ENCODE measurements around the gene A1BG.

A1BG gene

GRCh38 chr19:58362272-58362994 is 9.1 kb upstream of the A1BG start, which contains the start of gene ZNF497:
ZNF497 (minus strand) TSS chr19:58362751; CDS start chr19:58357635, 5,116 bp downstream.
- Histone ChIP-seq H3K36me3 (ENCODE audit: insufficient read depth, low read length) (no peaks in the 10 kb centered on the region), H3K4me1 (ENCODE audit: insufficient read depth, low read length, poor library complexity, severe bottlenecking) (peaks cover 17% of the 10 kb centered on the region), H3F3A (ENCODE audit: low read depth) (no peaks in the 10 kb centered on the region), H3K27me3 (ENCODE audit: insufficient read depth, low read length, poor library complexity, severe bottlenecking) (no peaks in the 10 kb centered on the region), H3K4me3 (ENCODE audit: low read length, poor library complexity, severe bottlenecking) (peak within 1 kb of the TSS; percentile 89), H3K79me2 (ENCODE audit: insufficient read depth, low read length) (no peaks in the 10 kb centered on the region), H2AFZ (ENCODE audit: low read length) (peak within 1 kb of the TSS; percentile 96), H4K20me1 (ENCODE audit: insufficient read depth, low read length, poor library complexity, severe bottlenecking) (no peaks in the 10 kb centered on the region), H3K4me2 (ENCODE audit: low read depth, low read length, poor library complexity, severe bottlenecking) (peak within 1 kb of the TSS; percentile 80), H3K9ac (ENCODE audit: low read depth, low read length, poor library complexity, severe bottlenecking) (peak within 1 kb of the TSS; percentile 96), H3K9me3 (ENCODE audit: insufficient read depth, low read depth, low read length) (no peaks in the 10 kb centered on the region), H3K9me2 (replicated peaks; ENCODE audit: low read depth, low read length) (no peaks in the 10 kb centered on the region)
- TF ChIP-seq EZH2phosphoT487 (IDR thresholded peaks at IDR 0.05; ENCODE audit: borderline replicate concordance): no peak
- no peak for TF ChIP-seq CTCF (conservative IDR thresholded peaks at IDR 0.05; ENCODE audit: low read length)

DNA sequence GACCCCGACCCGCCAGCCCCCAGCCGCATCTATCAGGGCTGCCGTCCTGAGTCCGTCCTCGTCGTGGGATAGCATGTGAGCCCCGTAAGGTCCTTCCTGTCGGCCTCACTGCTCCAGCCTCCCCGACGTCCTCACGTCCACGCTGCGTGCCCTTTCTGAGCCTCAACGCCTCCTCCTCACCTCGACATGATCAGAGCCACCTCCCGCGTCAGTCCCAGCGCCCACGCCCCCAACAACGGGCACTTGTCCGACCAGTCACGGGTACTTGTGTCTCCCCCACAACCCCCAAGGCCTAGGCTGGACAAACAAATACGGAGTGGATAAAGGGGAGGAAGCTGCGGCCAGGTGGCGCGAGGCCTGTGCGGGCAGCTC is 8.6 kb upstream of the A1BG start:
- Histone ChIP-seq H4K20me1 (ENCODE audit: insufficient read depth, low read length, poor library complexity, severe bottlenecking) (no peaks in the 10 kb centered on the region), H3K9me2 (replicated peaks; ENCODE audit: low read depth, low read length) (no peaks in the 10 kb centered on the region), H3K27me3 (ENCODE audit: insufficient read depth, low read length, poor library complexity, severe bottlenecking) (no peaks in the 10 kb centered on the region), H2AFZ (ENCODE audit: low read length) (peak overlapping the region; percentile 96), H3K4me3 (ENCODE audit: low read length, poor library complexity, severe bottlenecking) (peak overlapping the region; percentile 89), H3K36me3 (ENCODE audit: insufficient read depth, low read length) (no peaks in the 10 kb centered on the region), H3F3A (ENCODE audit: low read depth) (no peaks in the 10 kb centered on the region), H3K79me2 (ENCODE audit: insufficient read depth, low read length) (no peaks in the 10 kb centered on the region), H3K4me1 (ENCODE audit: insufficient read depth, low read length, poor library complexity, severe bottlenecking) (peaks cover 17% of the 10 kb centered on the region), H3K9ac (ENCODE audit: low read depth, low read length, poor library complexity, severe bottlenecking) (peak overlapping the region; percentile 96), H3K9me3 (ENCODE audit: insufficient read depth, low read depth, low read length) (no peaks in the 10 kb centered on the region), H3K4me2 (ENCODE audit: low read depth, low read length, poor library complexity, severe bottlenecking) (peak overlapping the region; percentile 80)
- TF ChIP-seq EZH2phosphoT487 (IDR thresholded peaks at IDR 0.05; ENCODE audit: borderline replicate concordance): no peak
- no peak for TF ChIP-seq CTCF (conservative IDR thresholded peaks at IDR 0.05; ENCODE audit: low read length)

GRCh38 chr19:58357481-58358145 is 4.3 kb upstream of the A1BG start:
- Histone ChIP-seq H3K79me2 (ENCODE audit: insufficient read depth, low read length) (no peaks in the 10 kb centered on the region), H3K4me2 (ENCODE audit: low read depth, low read length, poor library complexity, severe bottlenecking) (no peak overlapping the region), H3K4me1 (ENCODE audit: insufficient read depth, low read length, poor library complexity, severe bottlenecking) (peaks cover 10% of the 10 kb centered on the region), H3K36me3 (ENCODE audit: insufficient read depth, low read length) (no peaks in the 10 kb centered on the region), H2AFZ (ENCODE audit: low read length) (no peak overlapping the region), H3F3A (ENCODE audit: low read depth) (no peaks in the 10 kb centered on the region), H3K9ac (ENCODE audit: low read depth, low read length, poor library complexity, severe bottlenecking) (no peak overlapping the region), H3K9me3 (ENCODE audit: insufficient read depth, low read depth, low read length) (no peaks in the 10 kb centered on the region), H3K9me2 (replicated peaks; ENCODE audit: low read depth, low read length) (no peaks in the 10 kb centered on the region), H3K4me3 (ENCODE audit: low read length, poor library complexity, severe bottlenecking) (no peak overlapping the region), H4K20me1 (ENCODE audit: insufficient read depth, low read length, poor library complexity, severe bottlenecking) (no peaks in the 10 kb centered on the region), H3K27me3 (ENCODE audit: insufficient read depth, low read length, poor library complexity, severe bottlenecking) (no peaks in the 10 kb centered on the region)
- no peak for TF ChIP-seq EZH2phosphoT487 (IDR thresholded peaks at IDR 0.05; ENCODE audit: borderline replicate concordance)
- TF ChIP-seq CTCF (conservative IDR thresholded peaks at IDR 0.05; ENCODE audit: low read length): no peak

Measured in Loucy (cell line).